H1 (cell line): ENCODE measurements around the gene C7orf25. TPM values are rescaled to one million over a fixed set of nuclear protein-coding genes. Genes with fewer than 3 reads are reported as not detected.
A peak's percentile ranks its signal among the peaks of the same experiment; 100 is the strongest.

Source experiments
- CTCF ChIA-PET: fragments of 300-600 bp; sonication (Branson Sonifier 250); formaldehyde crosslinking; loops from one replicate; lab custom pipeline; 2021; ENCODE audit not compliant: partially characterized antibody; lab: Charles Lee
- POLR2A ChIA-PET: fragments of 300-600 bp; sonication (Branson Sonifier 250); formaldehyde crosslinking; loops from one replicate; lab custom pipeline; 2021; ENCODE audit warnings: inconsistent platforms; ENCODE audit not compliant: partially characterized antibody; lab: Charles Lee
- DNase-seq, 2 experiments: peaks; one replicate each; pipeline versions ENCODE4 v3.0.0 to v3.0.0-alpha.2; 2010 to 2022; ENCODE audit warnings: low spot score in 2 of 2, low read depth in 1 of 2, mixed read lengths in 1 of 2
- FAIRE-seq: peaks from 2 replicates; lab custom pipeline; 2011; peaks lifted over from hg19 to GRCh38; lab: Jason Lieb, UNC
- H2AFZ ChIP-seq: 2 replicates; pipeline ENCODE4 v1.8.1; 2012; ENCODE audit warnings: low read length, inconsistent platforms
- H2AK5ac ChIP-seq: 2 replicates; pipeline ENCODE4 v1.6.1; 2013; ENCODE audit warnings: low read depth, low read length
- H2BK120ac ChIP-seq: replicated peaks from 2 replicates; pipeline ENCODE3; 2013; ENCODE audit warnings: low read depth, low read length, inconsistent platforms
- H2BK12ac ChIP-seq: 2 replicates; pipeline ENCODE4 v1.6.1; 2013; ENCODE audit warnings: low read depth, low read length
- H2BK15ac ChIP-seq: 2 replicates; pipeline ENCODE4 v1.6.1; 2013; ENCODE audit warnings: low read length
- H2BK20ac ChIP-seq: 2 replicates; pipeline ENCODE4 v1.6.1; 2013; ENCODE audit warnings: low read length
- H2BK5ac ChIP-seq: 2 replicates; pipeline ENCODE4 v1.6.1; 2013; ENCODE audit warnings: low read depth, low read length
- H3K14ac ChIP-seq: 2 replicates; pipeline ENCODE4 v1.6.1; 2013; ENCODE audit warnings: inconsistent platforms; ENCODE audit not compliant: insufficient read length
- H3K18ac ChIP-seq: 2 replicates; pipeline ENCODE4 v1.6.1; 2013; ENCODE audit warnings: low read length; ENCODE audit errors: extremely low read depth
- H3K23ac ChIP-seq: 2 replicates; pipeline ENCODE4 v1.6.1; 2013; ENCODE audit warnings: inconsistent platforms; ENCODE audit not compliant: insufficient read length
- H3K23me2 ChIP-seq: 2 replicates; pipeline ENCODE4 v1.6.1; 2013; ENCODE audit warnings: low read depth, low read length
- H3K27ac ChIP-seq: 2 replicates; pipeline ENCODE4 v1.6.1; 2011; ENCODE audit warnings: low read depth, low read length, inconsistent platforms
- H3K27me3 ChIP-seq, 4 experiments: replicated peaks in 1 of 4; 1 replicate in 1 of 4; 2 replicates in 3 of 4; pipeline versions ENCODE4 v1.6.1 to v1.8.1; 2011 to 2013; ENCODE audit warnings: low read length in 3 of 4, mild to moderate bottlenecking in 3 of 4, inconsistent platforms in 2 of 4, mixed read lengths in 2 of 4, moderate library complexity in 1 of 4; ENCODE audit not compliant: control insufficient read depth in 3 of 4, insufficient read depth in 3 of 4; ENCODE audit errors: extremely low read depth in 1 of 4
- H3K36me3 ChIP-seq, 4 experiments: 2 replicates each; pipeline versions ENCODE4 v1.6.1 to v1.8.1; 2011 to 2013; ENCODE audit warnings: mild to moderate bottlenecking in 4 of 4, low read length in 3 of 4, moderate library complexity in 2 of 4, control low read depth in 1 of 4, inconsistent platforms in 1 of 4; ENCODE audit not compliant: insufficient read depth in 4 of 4, control insufficient read depth in 2 of 4
- H3K4ac ChIP-seq: replicated peaks from 2 replicates; pipeline ENCODE3; 2013; ENCODE audit warnings: low read length, low read depth, mixed read lengths, inconsistent platforms; ENCODE audit not compliant: insufficient read length
- H3K4me1 ChIP-seq, 4 experiments: replicated peaks in 1 of 4; 1 replicate in 1 of 4; 2 replicates in 3 of 4; pipeline versions ENCODE4 v1.6.1 to v1.8.1; 2011 to 2013; ENCODE audit warnings: low read length in 3 of 4, inconsistent platforms in 2 of 4, mixed read lengths in 1 of 4; ENCODE audit not compliant: insufficient read depth in 4 of 4, control insufficient read depth in 3 of 4
- H3K4me2 ChIP-seq, 2 experiments: 2 replicates each; pipeline versions ENCODE4 v1.6.1 to v1.8.1; 2011 to 2013; ENCODE audit warnings: low read depth in 2 of 2, low read length in 2 of 2, control low read depth in 1 of 2, inconsistent platforms in 1 of 2, mild to moderate bottlenecking in 1 of 2; ENCODE audit not compliant: insufficient read depth in 1 of 2
- H3K4me3 ChIP-seq, 4 experiments: fragments of 200-600, 300-600 bp in 1 of 4; sonication (generic), shearing (Covaris generic), sonication (Bioruptor Twin) in 1 of 4; 2 replicates each; pipeline versions ENCODE4 v1.5.1 to v1.8.1; 2011 to 2016; ENCODE audit warnings: low read length in 4 of 4, low read depth in 3 of 4, control low read depth in 2 of 4, inconsistent platforms in 2 of 4, mild to moderate bottlenecking in 2 of 4, mixed read lengths in 1 of 4, moderate library complexity in 1 of 4; ENCODE audit not compliant: insufficient read depth in 2 of 4; ENCODE audit errors: extremely low read depth in 1 of 4
- H3K56ac ChIP-seq: replicated peaks from 2 replicates; pipeline ENCODE3; 2013; ENCODE audit warnings: low read depth, mild to moderate bottlenecking, mixed read lengths, low read length, inconsistent platforms; ENCODE audit not compliant: insufficient read length
- H3K79me1 ChIP-seq: 2 replicates; pipeline ENCODE4 v1.6.1; 2013; ENCODE audit warnings: low read depth, low read length, control low read depth
- H3K79me2 ChIP-seq, 2 experiments: 2 replicates each; pipeline versions ENCODE4 v1.6.1 to v1.8.1; 2012 to 2013; ENCODE audit warnings: low read length in 2 of 2, mild to moderate bottlenecking in 2 of 2, inconsistent platforms in 1 of 2; ENCODE audit not compliant: insufficient read depth in 2 of 2, control insufficient read depth in 1 of 2
- H3K9ac ChIP-seq, 4 experiments: replicated peaks in 1 of 4; 1 replicate in 1 of 4; 2 replicates in 3 of 4; pipeline versions ENCODE4 v1.6.1 to v1.8.1; 2011 to 2013; ENCODE audit warnings: low read depth in 3 of 4, low read length in 3 of 4, control low read depth in 2 of 4, mild to moderate bottlenecking in 2 of 4, moderate library complexity in 2 of 4, inconsistent platforms in 1 of 4; ENCODE audit errors: extremely low read depth in 1 of 4
- H3K9me3 ChIP-seq, 2 experiments: 2 replicates each; pipeline versions ENCODE4 v1.6.1 to v1.8.1; 2012 to 2013; ENCODE audit warnings: mild to moderate bottlenecking in 2 of 2, moderate library complexity in 2 of 2, control low read depth in 1 of 2, inconsistent platforms in 1 of 2, low read depth in 1 of 2, low read length in 1 of 2, mixed read lengths in 1 of 2; ENCODE audit not compliant: insufficient read depth in 2 of 2
- H4K20me1 ChIP-seq, 2 experiments: replicated peaks in 1 of 2; 2 replicates each; pipeline versions ENCODE3 to v1.8.1; 2011 to 2013; ENCODE audit warnings: inconsistent platforms in 2 of 2, low read length in 2 of 2, mild to moderate bottlenecking in 1 of 2; ENCODE audit not compliant: insufficient read depth in 2 of 2, control insufficient read depth in 1 of 2
- H4K5ac ChIP-seq: 2 replicates; pipeline ENCODE4 v1.6.1; 2013; ENCODE audit warnings: low read length, low read depth, mixed read lengths, inconsistent platforms; ENCODE audit not compliant: insufficient read length
- H4K8ac ChIP-seq: 2 replicates; pipeline ENCODE4 v1.8.0; 2013; ENCODE audit warnings: mild to moderate bottlenecking, moderate library complexity, low read length, inconsistent platforms; ENCODE audit not compliant: insufficient read depth; ENCODE audit errors: extremely low read depth
- H4K91ac ChIP-seq: replicated peaks from 2 replicates; pipeline ENCODE3; 2013; ENCODE audit warnings: low read length, mixed read lengths, inconsistent platforms; ENCODE audit not compliant: insufficient read length
- BRCA1 ChIP-seq: IDR thresholded peaks from 2 replicates; pipeline ENCODE4 v1.6.1; 2012; ENCODE audit warnings: low read depth, low read length, improper control_type of control experiment
- CEBPB ChIP-seq: IDR thresholded peaks from 2 replicates; pipeline ENCODE4 v1.6.1; 2012; ENCODE audit warnings: low read depth, low read length
- E2F6 ChIP-seq: IDR thresholded peaks from 2 replicates; pipeline ENCODE4 v1.6.1; 2012; ENCODE audit warnings: inconsistent platforms
- JUN ChIP-seq: IDR thresholded peaks from 2 replicates; pipeline ENCODE4 v1.6.1; 2011; ENCODE audit warnings: low read depth, mild to moderate bottlenecking, improper control_type of control experiment, low read length
- MAX ChIP-seq: IDR thresholded peaks from 2 replicates; pipeline ENCODE4 v1.6.1; 2012; ENCODE audit warnings: inconsistent platforms
- NRF1 ChIP-seq: IDR thresholded peaks from 2 replicates; pipeline ENCODE4 v1.6.1; 2011; ENCODE audit warnings: mild to moderate bottlenecking, low read depth, low read length, improper control_type of control experiment
- RAD21 ChIP-seq, 2 experiments: IDR thresholded peaks in 1 of 2; conservative IDR thresholded peaks in 1 of 2; 2 replicates each; pipeline ENCODE4 v1.6.1; 2011; ENCODE audit warnings: low read depth in 2 of 2, low read length in 2 of 2, improper control_type of control experiment in 1 of 2, inconsistent platforms in 1 of 2, mild to moderate bottlenecking in 1 of 2, moderate library complexity in 1 of 2
- RNF2 ChIP-seq: fragments of 200-900, 300-1000 bp; sonication (generic); IDR thresholded peaks from 2 replicates; pipeline ENCODE4 v1.7.1; 2016; ENCODE audit warnings: borderline replicate concordance, low read depth, mild to moderate bottlenecking, antibody characterized with exemption, low read length; ENCODE audit not compliant: poor library complexity, severe bottlenecking; ENCODE audit errors: missing control alignments
- SIRT6 ChIP-seq: IDR thresholded peaks from one replicate; pipeline ENCODE4 v1.7.1; 2012; ENCODE audit warnings: low read length, inconsistent platforms
- SP1 ChIP-seq: IDR thresholded peaks from 2 replicates; pipeline ENCODE4 v1.6.1; 2011; ENCODE audit warnings: low read depth, low read length
- TAF1 ChIP-seq: IDR thresholded peaks from 2 replicates; pipeline ENCODE4 v1.6.1; 2011; ENCODE audit warnings: mild to moderate bottlenecking, low read depth, low read length
- TBP ChIP-seq: IDR thresholded peaks from 2 replicates; pipeline ENCODE4 v1.6.1; 2011; ENCODE audit warnings: low read depth, low read length, improper control_type of control experiment
- TEAD4 ChIP-seq: IDR thresholded peaks from 2 replicates; pipeline ENCODE4 v1.6.1; 2012; ENCODE audit warnings: low read depth, low read length, inconsistent platforms, mixed read lengths
- WGBS, 2 experiments: shearing (Covaris generic) in 1 of 2; methylation state at CpG; one replicate each; pipeline versions ENCODE4 v1.1.6 to v1.1.7; 2013 to 2015; ENCODE audit warnings: low lambda C conversion rate in 2 of 2, mixed read lengths in 2 of 2, inconsistent platforms in 1 of 2, low coverage in 1 of 2, missing lambda C conversion rate in 1 of 2; ENCODE audit not compliant: insufficient replicate concordance in 2 of 2, insufficient coverage in 1 of 2, insufficient read length in 1 of 2; ENCODE audit errors: extremely low coverage in 1 of 2, missing lambda C conversion rate in 1 of 2; 5-methylcytosine and 5-hydroxymethylcytosine counted together
- polyA plus RNA-seq, 7 experiments: library from polyadenylated mRNA; depleted of rRNA in 3 of 7; stranded (reverse) in 5 of 7; unstranded in 2 of 7; fragments of >200 nt in 5 of 7; fragments of 200-250 nt in 2 of 7; gene quantifications; 1 replicate in 5 of 7; 2 replicates in 1 of 7; 4 replicates in 1 of 7; pipeline versions ENCODE4 v1.2.1 to v1.2.3, GENCODE V29; 2011 to 2013; ENCODE audit warnings: missing spikeins in 2 of 7, mixed read lengths in 2 of 7
- total RNA-seq: library from RNA; stranded (reverse); fragmentation: NEBNext Ultra II Directional; extraction: Animal tissue kit (Norgen Biotek cat#: 25700); gene quantifications from 2 replicates; pipeline ENCODE4 v1.2.1, GENCODE V29; 2021

Gene C7orf25
- total and polyA plus RNA-seq, 2 of the 8 experiments (the other 6 are each of a cell fraction or from before 2014, with no cell fraction given) = 0.70 to 4.5 TPM

GRCh38 chr7:42929449-42929848 is 17.6 kb upstream of the C7orf25 start:
- FAIRE-seq (no peak), DNase-seq (no peak)
- Histone ChIP-seq H3K4me3 (peak overlapping the region in 1 of 4 experiments; percentile 98; a peak in 1 of 8 replicates), H3K9ac (no peak overlapping the region), H2BK5ac (no peak overlapping the region), H3K79me2 (peaks cover 33 to 92% of the 10 kb centered on the region in 2 experiments), H2BK120ac (no peak overlapping the region), H2AFZ (no peak overlapping the region), H3K18ac (no peak overlapping the region), H3K4ac (no peak overlapping the region), H3K9me3 (no peaks in the 10 kb centered on the region), H4K8ac (no peak overlapping the region), H3K79me1 (no peaks in the 10 kb centered on the region), H3K56ac (no peak overlapping the region), H3K23me2 (peaks cover 9% of the 10 kb centered on the region; the same call in 1 of the 2 replicates), H2AK5ac (no peak overlapping the region), H2BK12ac (no peak overlapping the region), H3K14ac (no peak overlapping the region), H2BK20ac (no peak overlapping the region), H3K4me2 (peak overlapping the region; percentile 29 to 87; a peak in 3 of 4 replicates), H4K20me1 (peaks cover 8 to 9% of the 10 kb centered on the region in 2 experiments), H3K27me3 (no peaks in the 10 kb centered on the region), H3K36me3 (peaks cover 13 to 29% (median 24%) of the 10 kb centered on the region in 4 experiments), H3K4me1 (peaks cover 0 to 4% (median 0%) of the 10 kb centered on the region in 4 experiments; a peak in 2 of 7 replicates), H3K27ac (no peak overlapping the region), H4K5ac (no peak overlapping the region), H2BK15ac (no peak overlapping the region), H3K23ac (no peak overlapping the region), H4K91ac (no peak overlapping the region)
- CTCF ChIA-PET = interaction anchor here (0.9 to 2.2 kb wide), 6 partner anchors 12 to 991 kb away, joined by 3 to 10 read pairs (median 3); no protein-coding TSS in a partner anchor
- 58% methylated on average over 3 of the region's 3 CpGs; no CpG with 5 or more reads in 1 of the 2 experiments for WGBS, 2 experiments
- POLR2A ChIA-PET = interaction anchor here (0.7 to 13.6 kb wide), 5 partner anchors 12 to 336 kb away, joined by 3 to 112 read pairs (median 4); partner anchors contain the start of gene C7orf25
- TF ChIP-seq TEAD4 (no peak), SP1 (no peak), BRCA1 (no peak), RNF2 (no peak), TBP (no peak), TAF1 (no peak), NRF1 (no peak), RAD21 (IDR thresholded peaks at IDR 0.05 in 1 of 2, conservative IDR thresholded peaks at IDR 0.05 in 1 of 2; ENCODE audit: low read depth in 2 of 2, low read length in 2 of 2) (no peak), CEBPB (no peak), MAX (no peak), JUN (no peak), SIRT6 (no peak), E2F6 (no peak)
